GM12801 (cell line): ENCODE results near the gene AIF1L.

Experiments
- TF ChIP-seq, protein P1 (sequence below): IDR thresholded peaks from one replicate; pipeline ENCODE4 v1.5.1; 2011; ENCODE audit warnings: control low read depth; ENCODE audit not compliant: insufficient read length; ENCODE audit errors: extremely low read depth

The AIF1L gene

DNA sequence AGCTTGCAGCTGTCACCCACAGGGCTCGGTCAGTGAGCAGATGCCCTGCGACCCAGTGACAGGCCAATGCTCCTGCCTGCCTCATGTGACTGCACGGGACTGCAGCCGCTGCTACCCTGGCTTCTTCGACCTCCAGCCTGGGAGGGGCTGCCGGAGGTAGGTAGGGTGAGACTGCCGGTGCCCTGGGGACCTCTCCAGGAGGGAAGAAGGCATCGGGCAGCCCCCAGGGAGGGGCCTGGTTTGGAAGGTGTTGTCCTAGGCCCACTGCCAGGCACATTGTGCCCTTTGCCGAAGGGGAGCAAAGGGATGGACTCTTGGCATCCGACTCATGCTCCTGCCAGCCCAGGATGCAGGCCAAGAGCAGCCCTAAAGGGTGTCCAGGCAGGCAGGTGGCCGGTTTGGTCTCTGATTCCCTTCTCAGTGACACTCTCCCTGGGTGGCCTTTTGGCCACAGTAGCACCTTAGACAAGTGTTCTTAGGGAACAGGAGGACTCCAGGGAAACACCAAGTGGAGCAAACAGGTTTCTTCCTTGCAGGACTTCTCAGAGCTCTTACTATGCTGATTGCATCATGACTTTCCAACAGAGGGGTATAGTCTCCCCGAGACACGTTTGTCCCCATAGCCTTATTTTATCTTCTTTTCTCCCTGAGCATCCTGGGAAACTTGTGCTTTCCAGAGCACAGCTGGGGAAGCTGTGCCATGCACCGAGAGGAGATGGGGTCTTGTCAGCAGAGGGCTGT lies 28.1 kb upstream of the AIF1L start:
- TF ChIP-seq, protein P1, sequence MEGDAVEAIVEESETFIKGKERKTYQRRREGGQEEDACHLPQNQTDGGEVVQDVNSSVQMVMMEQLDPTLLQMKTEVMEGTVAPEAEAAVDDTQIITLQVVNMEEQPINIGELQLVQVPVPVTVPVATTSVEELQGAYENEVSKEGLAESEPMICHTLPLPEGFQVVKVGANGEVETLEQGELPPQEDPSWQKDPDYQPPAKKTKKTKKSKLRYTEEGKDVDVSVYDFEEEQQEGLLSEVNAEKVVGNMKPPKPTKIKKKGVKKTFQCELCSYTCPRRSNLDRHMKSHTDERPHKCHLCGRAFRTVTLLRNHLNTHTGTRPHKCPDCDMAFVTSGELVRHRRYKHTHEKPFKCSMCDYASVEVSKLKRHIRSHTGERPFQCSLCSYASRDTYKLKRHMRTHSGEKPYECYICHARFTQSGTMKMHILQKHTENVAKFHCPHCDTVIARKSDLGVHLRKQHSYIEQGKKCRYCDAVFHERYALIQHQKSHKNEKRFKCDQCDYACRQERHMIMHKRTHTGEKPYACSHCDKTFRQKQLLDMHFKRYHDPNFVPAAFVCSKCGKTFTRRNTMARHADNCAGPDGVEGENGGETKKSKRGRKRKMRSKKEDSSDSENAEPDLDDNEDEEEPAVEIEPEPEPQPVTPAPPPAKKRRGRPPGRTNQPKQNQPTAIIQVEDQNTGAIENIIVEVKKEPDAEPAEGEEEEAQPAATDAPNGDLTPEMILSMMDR = no peak

- TF ChIP-seq, protein P1 = no peak
These were observed 26.6 kb upstream of the AIF1L start for GRCh38 chr9:131069699-131070098.

GRCh38 chr9:131072107-131072870 lies 24.0 kb upstream of the AIF1L start:
- TF ChIP-seq, protein P1 = no peak

- TF ChIP-seq, protein P1 = no peak
These were observed 23.5 kb upstream of the AIF1L start for GRCh38 chr9:131072871-131073237.

DNA sequence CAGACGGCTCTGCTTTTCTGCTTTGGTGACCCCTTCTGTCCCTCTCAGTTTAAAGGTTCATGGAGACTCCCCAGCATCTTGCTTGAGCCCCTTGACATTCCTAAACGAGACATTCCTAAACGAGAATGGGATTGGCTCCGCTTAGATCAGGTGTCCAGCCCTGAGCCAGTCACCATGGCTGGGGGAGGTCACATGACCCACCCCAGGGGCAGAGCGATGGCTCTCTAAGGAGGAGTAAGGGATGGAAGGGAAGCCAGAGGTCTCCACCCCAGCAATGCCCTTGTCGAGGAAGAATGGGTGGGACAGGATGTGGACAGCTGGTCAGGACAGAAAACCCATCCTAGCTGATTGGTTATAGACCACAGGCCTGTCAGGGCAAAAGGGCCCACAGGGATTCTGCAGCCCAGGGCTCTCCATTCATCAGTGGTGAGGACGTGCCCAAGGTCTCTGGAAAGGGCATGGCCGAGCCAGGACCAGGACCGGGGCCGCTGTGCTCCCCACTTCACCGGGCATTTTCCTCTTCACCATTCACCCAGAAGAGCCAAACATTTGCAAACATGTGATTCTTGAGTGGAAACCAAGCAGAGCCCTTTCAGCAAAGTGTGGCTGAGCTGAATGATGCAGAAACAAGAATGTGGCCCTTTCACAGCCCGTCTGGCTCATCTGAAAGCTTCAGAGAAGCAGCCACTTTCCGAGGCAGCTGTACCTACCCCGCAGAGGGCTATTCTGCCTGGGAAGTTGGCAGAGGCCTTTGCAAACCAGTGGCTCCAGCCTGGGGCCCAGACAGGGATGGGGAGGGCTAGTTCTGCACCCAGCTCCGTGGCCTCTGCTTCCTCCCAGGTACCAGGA lies 19.8 kb upstream of the AIF1L start:
- TF ChIP-seq, protein P1 = no peak

DNA sequence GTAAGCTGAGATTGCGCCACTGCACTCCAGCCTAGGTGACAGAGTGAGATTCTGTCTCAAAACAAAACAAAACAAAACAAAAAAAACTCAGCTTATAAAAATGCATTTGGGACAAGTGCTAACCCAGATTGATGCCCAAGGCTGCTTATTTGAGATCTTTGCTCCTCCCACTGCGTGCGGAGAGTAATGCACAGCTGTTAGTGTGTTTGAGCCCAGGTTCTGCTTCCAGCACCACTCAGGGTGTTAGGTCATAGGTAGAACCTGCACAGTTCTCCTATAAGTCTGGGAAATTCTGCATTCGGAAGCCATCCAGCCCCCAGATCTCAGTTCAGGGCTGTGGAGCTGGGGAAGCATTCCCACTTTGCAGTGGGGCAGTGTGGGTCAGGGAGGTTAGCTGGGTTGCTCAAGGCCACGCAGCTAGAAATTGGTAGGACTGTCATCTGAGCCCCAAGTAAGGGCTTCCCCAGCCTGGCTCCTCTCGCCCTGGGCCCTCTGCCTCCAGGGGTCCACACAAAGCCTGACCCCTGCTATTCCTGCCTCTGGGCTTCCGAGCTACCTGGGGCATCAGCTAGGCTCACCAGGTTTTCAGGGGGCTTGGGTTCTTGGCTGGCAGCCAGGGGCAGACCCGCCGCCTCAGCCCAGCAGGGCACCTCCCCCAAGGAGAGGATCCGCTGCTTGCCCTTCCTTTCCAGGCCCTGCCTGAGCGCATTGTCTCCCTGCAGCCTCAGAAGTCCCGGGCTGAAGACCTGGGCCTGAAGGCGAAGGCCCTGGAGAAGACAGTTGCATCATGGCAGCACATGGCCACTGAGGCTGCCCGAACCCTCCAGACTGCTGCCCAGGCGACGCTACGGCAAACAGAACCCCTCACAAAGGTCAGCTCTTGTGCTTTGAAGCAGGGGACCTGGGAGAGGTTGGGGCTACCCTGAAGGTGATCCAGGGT lies 17.6 kb upstream of the AIF1L start:
- TF ChIP-seq, protein P1 = no peak
